Peyer's patch (tissue), 4 donors: ENCODE measurements around the gene RAB8A.

Experiments
- POLR2A ChIP-seq, 2 donors: fragments of 450-650 bp; IDR thresholded peaks; one replicate each; pipeline ENCODE4 v1.5.1; 2017; ENCODE audit warnings: antibody characterized with exemption in 2 of 2, mild to moderate bottlenecking in 2 of 2, moderate library complexity in 2 of 2
- TF ChIP-seq, protein P1 (sequence below), 6 experiments: fragments of 450-650 bp in 4 of 6; fragments of 200-600 bp in 2 of 6; sonication (generic) in 1 of 6; IDR thresholded peaks; one replicate each; pipeline ENCODE4 v1.5.1; 2017 to 2019; ENCODE audit warnings: antibody characterized with exemption in 6 of 6, mild to moderate bottlenecking in 3 of 6, moderate library complexity in 1 of 6

- TF ChIP-seq, protein P1, sequence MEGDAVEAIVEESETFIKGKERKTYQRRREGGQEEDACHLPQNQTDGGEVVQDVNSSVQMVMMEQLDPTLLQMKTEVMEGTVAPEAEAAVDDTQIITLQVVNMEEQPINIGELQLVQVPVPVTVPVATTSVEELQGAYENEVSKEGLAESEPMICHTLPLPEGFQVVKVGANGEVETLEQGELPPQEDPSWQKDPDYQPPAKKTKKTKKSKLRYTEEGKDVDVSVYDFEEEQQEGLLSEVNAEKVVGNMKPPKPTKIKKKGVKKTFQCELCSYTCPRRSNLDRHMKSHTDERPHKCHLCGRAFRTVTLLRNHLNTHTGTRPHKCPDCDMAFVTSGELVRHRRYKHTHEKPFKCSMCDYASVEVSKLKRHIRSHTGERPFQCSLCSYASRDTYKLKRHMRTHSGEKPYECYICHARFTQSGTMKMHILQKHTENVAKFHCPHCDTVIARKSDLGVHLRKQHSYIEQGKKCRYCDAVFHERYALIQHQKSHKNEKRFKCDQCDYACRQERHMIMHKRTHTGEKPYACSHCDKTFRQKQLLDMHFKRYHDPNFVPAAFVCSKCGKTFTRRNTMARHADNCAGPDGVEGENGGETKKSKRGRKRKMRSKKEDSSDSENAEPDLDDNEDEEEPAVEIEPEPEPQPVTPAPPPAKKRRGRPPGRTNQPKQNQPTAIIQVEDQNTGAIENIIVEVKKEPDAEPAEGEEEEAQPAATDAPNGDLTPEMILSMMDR (IDR thresholded peaks at IDR 0.05), result no peak
- TF ChIP-seq POLR2A (IDR thresholded peaks at IDR 0.05), result no peak
Observed at GRCh38 chr19:16124953-16125352, 13.3 kb downstream of the RAB8A start.
